ENCODE results near the gene CRACDL.

CRACDL gene

DNA sequence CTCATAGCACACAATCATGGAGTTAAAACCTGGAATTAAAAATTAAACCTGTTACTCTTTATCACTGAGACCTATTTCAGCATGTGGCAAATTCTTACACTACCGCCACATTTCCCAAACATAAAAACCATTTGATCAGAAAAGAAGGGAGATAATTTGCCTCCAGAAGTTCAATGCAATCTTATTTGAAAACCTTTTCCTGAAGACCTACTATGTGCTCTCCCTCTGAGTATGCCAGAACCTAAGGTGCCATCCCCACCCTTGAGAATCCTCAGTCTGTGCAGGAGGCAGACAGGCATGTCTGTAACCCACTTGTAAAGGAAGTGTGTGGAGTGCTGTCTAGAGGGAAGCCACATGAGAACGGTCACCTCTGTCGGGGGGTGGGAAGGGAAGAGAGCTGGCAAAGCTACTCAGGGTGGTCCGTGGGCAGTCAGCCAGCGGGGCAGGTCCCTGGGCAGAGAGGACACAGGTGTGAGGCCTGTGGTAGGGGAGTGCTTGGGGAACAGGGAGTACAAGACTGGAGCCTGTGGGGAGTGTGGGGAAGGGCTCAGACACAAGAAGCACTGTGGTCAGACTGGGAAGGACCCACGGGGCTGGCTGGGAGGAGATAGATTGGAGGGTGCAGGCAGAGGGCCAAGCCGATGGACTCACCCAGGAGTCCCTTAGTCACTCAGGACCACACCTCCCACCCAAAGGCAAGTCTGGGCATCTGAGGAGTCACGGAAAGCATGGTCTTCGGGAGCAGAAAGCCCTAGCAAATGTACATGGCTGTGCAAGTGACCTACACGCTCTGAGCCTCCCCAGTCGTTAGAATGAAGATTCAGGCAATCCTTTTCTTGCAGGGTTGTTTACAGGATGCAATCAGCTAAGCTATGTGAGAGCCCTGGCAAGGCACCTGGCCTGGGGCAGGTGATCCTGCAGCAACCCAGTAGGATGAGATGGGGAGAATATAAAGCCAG, 22.8 kb downstream of the CRACDL start:
- in situ Hi-C loops (cut with HindIII; ENCODE audit: low sequenced_read_pairs), result no loop called here
- DNase-seq (ENCODE audit: low read depth), result no peak
- TF ChIP-seq, protein P1, sequence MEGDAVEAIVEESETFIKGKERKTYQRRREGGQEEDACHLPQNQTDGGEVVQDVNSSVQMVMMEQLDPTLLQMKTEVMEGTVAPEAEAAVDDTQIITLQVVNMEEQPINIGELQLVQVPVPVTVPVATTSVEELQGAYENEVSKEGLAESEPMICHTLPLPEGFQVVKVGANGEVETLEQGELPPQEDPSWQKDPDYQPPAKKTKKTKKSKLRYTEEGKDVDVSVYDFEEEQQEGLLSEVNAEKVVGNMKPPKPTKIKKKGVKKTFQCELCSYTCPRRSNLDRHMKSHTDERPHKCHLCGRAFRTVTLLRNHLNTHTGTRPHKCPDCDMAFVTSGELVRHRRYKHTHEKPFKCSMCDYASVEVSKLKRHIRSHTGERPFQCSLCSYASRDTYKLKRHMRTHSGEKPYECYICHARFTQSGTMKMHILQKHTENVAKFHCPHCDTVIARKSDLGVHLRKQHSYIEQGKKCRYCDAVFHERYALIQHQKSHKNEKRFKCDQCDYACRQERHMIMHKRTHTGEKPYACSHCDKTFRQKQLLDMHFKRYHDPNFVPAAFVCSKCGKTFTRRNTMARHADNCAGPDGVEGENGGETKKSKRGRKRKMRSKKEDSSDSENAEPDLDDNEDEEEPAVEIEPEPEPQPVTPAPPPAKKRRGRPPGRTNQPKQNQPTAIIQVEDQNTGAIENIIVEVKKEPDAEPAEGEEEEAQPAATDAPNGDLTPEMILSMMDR (IDR thresholded peaks at IDR 0.05; ENCODE audit: low read depth, low read length, missing control alignments), result no peak
- H3K4me3 ChIP-seq (ENCODE audit: low read depth, low read length), result no peak overlapping the region

DNA sequence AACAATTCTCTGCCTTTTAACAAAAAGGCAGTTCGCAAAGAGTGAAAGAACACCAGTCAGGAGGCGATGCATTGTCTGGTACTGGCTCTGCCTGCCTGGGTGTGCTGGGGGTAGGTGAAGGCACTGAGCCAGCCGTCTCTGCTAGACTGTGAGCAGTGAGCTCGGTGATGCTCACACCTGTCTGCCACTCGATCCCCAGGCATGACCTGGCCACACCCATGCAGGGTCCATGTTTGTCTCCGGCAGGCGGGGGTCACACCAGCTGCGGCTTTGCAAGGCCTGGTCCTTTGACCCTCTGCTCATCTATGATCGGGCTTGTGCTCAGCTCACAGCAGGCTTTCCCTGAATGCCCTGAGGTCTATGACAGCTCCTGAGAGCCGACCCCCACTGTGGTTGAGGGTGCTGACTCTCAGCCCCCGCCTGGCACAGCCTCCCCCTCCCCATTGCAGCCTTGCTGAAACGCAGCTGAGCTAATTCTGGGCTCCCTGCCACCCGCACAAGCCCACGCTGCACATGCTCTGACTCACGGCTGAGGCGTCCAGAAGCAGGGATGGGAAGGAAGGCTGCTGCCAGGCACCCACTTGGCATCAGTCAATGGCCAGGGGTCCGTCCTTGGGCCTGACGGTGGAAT, 23.7 kb downstream of the CRACDL start:
- in situ Hi-C loops (cut with HindIII; ENCODE audit: low sequenced_read_pairs), result no loop called here
- TF ChIP-seq, protein P1 (IDR thresholded peaks at IDR 0.05; ENCODE audit: low read depth, low read length, missing control alignments), result no peak
- H3K4me3 ChIP-seq (ENCODE audit: low read depth, low read length), result no peak overlapping the region
- DNase-seq (ENCODE audit: low read depth), result peak; percentile 75

DNA sequence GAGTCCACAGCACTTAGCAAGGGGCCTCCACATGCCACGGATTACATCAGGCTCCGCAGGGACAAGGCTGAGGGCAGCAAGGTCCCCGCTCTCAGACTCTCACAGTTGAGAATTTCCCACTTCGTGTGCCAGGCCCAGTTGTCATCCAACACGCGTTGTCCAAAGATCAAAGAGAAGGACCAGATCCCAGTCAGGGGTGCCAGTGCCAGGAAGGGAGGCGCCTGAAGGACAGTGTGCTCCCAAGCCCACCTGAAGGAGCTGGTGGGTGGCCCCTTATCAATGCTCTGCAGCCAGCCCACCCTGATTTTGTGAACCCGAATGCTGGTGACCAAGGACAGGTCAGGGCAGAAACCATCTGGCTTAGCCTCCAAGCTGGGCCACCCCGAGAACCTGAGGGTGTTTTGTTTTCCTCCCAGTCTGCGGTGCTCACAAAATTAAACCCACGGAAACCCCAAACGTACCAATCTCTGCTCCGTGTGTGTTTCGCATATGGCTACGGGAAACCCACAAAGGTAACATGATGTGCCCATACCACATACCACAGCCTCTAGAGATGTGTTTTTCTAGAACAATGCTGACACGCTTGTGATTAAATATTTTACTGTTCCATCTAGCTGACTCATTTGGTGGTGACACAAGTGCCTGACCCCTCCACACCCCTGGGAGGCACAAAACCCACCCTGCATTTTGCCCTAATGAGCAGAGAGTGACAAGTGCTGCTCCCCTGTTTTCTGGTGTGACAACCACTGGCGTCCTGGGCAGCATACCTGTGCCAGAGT, 24.5 kb downstream of the CRACDL start:
- in situ Hi-C loops (cut with HindIII; ENCODE audit: low sequenced_read_pairs), result no loop called here
- H3K4me3 ChIP-seq (ENCODE audit: low read depth, low read length), result no peak overlapping the region
- TF ChIP-seq, protein P1 (IDR thresholded peaks at IDR 0.05; ENCODE audit: low read depth, low read length, missing control alignments), result no peak
- DNase-seq (ENCODE audit: low read depth), result no peak

DNA sequence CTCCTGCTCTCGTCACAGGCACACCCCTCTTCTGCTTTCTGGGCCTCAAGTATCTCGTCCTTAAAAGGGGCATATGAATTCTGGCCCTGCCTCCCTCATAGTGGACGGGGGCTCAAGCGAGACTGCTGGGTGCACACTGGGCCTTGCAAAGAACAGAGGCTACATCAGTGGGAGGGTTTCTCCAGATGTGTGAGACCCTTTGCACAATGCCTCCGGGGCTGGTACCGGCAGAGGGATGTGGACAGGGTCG, 25.0 kb downstream of the CRACDL start:
- TF ChIP-seq, protein P1 (IDR thresholded peaks at IDR 0.05; ENCODE audit: low read depth, low read length, missing control alignments), result no peak
- H3K4me3 ChIP-seq (ENCODE audit: low read depth, low read length), result no peak overlapping the region
- no peak for DNase-seq (ENCODE audit: low read depth)
- in situ Hi-C loops (cut with HindIII; ENCODE audit: low sequenced_read_pairs), result no loop called here

DNA sequence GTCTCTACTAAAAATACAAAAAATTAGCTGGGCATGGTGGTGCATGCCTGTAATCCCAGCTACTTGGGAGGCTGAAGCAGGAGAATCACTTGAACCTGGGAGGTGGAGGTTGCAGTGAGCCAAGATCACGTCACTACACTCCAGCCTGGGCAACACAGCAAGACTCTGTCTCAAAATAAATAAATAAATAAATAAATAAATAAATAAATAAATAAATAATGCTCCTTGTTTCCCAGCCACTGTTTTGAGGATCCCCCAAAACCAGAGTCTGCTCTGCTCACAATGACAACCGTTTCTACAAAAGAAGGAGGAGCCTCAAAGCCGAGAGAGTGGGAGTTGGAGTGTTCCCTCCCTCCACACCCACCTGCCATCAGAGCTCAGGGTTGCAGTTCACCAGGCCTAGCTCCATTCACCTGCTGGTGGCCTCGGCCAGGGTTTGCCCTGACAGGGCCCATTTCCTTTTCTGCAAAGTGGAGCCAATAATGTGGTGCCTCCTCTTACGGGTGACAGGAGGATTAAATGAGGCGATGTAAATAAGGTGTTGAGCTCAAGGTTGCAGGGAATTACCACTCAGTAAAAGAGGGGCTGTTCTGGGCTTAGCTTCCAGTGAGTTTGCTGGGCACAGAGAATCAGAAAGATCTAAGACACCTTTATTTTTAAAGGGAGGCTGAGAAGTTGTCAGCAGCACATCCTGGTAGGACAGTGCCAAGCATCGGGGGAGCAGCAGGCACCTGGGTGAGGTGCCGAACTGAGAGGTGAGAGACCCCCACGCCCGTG, 25.5 kb downstream of the CRACDL start:
- TF ChIP-seq, protein P1 (IDR thresholded peaks at IDR 0.05; ENCODE audit: low read depth, low read length, missing control alignments), result no peak
- H3K4me3 ChIP-seq (ENCODE audit: low read depth, low read length), result no peak overlapping the region
- in situ Hi-C loops (cut with HindIII; ENCODE audit: low sequenced_read_pairs), result no loop called here
- no peak for DNase-seq (ENCODE audit: low read depth)

Data from astrocyte of the cerebellum (primary cell).